H9 (cell line): Measurements from ENCODE around the gene LAMB4. TPM values are rescaled to one million over a fixed set of nuclear protein-coding genes. Genes with fewer than 3 reads are reported as not detected.

Experiments used
- DNase-seq: peaks from one replicate; pipeline ENCODE4 v3.0.0-alpha.2; 2017
- H2AFZ ChIP-seq: one replicate; pipeline ENCODE4 v1.6.1; 2013; ENCODE audit warnings: mild to moderate bottlenecking, low read length, control low read depth, moderate library complexity
- H2AK5ac ChIP-seq: 2 replicates; pipeline ENCODE4 v1.6.1; 2013; ENCODE audit warnings: low read length, control low read depth, mixed read lengths; ENCODE audit not compliant: insufficient read length
- H2BK120ac ChIP-seq: one replicate; pipeline ENCODE4 v1.6.1; 2013; ENCODE audit warnings: low read depth, mild to moderate bottlenecking, low read length, control low read depth, inconsistent platforms; ENCODE audit not compliant: poor library complexity, severe bottlenecking
- H2BK12ac ChIP-seq: 2 replicates; pipeline ENCODE4 v1.6.1; 2013; ENCODE audit warnings: low read length, control low read depth, mixed read lengths, low read depth; ENCODE audit not compliant: insufficient read length
- H2BK15ac ChIP-seq: 2 replicates; pipeline ENCODE4 v1.6.1; 2013; ENCODE audit warnings: low read depth, low read length, control low read depth
- H2BK20ac ChIP-seq: one replicate; pipeline ENCODE4 v1.6.1; 2013; ENCODE audit warnings: low read depth, mild to moderate bottlenecking, low read length, control low read depth, inconsistent platforms; ENCODE audit not compliant: poor library complexity, severe bottlenecking
- H2BK5ac ChIP-seq: 2 replicates; pipeline ENCODE4 v1.6.1; 2013; ENCODE audit warnings: low read length, control low read depth, mixed read lengths; ENCODE audit not compliant: insufficient read length
- H3K14ac ChIP-seq: 2 replicates; pipeline ENCODE4 v1.6.1; 2013; ENCODE audit warnings: low read length, control low read depth; ENCODE audit not compliant: insufficient read depth
- H3K18ac ChIP-seq: 2 replicates; pipeline ENCODE4 v1.6.1; 2013; ENCODE audit warnings: low read depth, mild to moderate bottlenecking, mixed read lengths, low read length, control low read depth; ENCODE audit not compliant: insufficient read length
- H3K23ac ChIP-seq: 2 replicates; pipeline ENCODE4 v1.6.1; 2013; ENCODE audit warnings: low read length, control low read depth, mixed read lengths, low read depth; ENCODE audit not compliant: insufficient read length
- H3K23me2 ChIP-seq: 2 replicates; pipeline ENCODE4 v1.6.1; 2013; ENCODE audit warnings: low read depth, mild to moderate bottlenecking, mixed read lengths, low read length, control low read depth; ENCODE audit not compliant: insufficient read length, poor library complexity, severe bottlenecking
- H3K27ac ChIP-seq: 2 replicates; pipeline ENCODE4 v1.5.1; 2013; ENCODE audit warnings: low read length, control low read depth, mixed read lengths, low read depth; ENCODE audit not compliant: insufficient read length
- H3K27me3 ChIP-seq: 2 replicates; pipeline ENCODE4 v1.6.1; 2013; ENCODE audit warnings: low read length, control low read depth, inconsistent platforms; ENCODE audit not compliant: insufficient read depth
- H3K4ac ChIP-seq: 2 replicates; pipeline ENCODE4 v1.6.1; 2013; ENCODE audit warnings: low read depth, mild to moderate bottlenecking, control low read depth, inconsistent platforms, low read length, moderate library complexity
- H3K4me1 ChIP-seq: 2 replicates; pipeline ENCODE4 v1.6.1; 2013; ENCODE audit warnings: low read length, control low read depth, inconsistent platforms; ENCODE audit not compliant: insufficient read depth
- H3K4me2 ChIP-seq: 2 replicates; pipeline ENCODE4 v1.6.1; 2013; ENCODE audit warnings: low read length, control low read depth, mixed read lengths; ENCODE audit not compliant: insufficient read length, insufficient read depth
- H3K56ac ChIP-seq: 2 replicates; pipeline ENCODE4 v1.6.1; 2013; ENCODE audit warnings: low read depth, mild to moderate bottlenecking, mixed read lengths, low read length, control low read depth; ENCODE audit not compliant: insufficient read length
- H3K79me1 ChIP-seq: 2 replicates; pipeline ENCODE4 v1.6.1; 2013; ENCODE audit warnings: low read depth, mild to moderate bottlenecking, moderate library complexity, low read length, control low read depth, inconsistent platforms; ENCODE audit not compliant: insufficient read depth, poor library complexity, severe bottlenecking
- H3K79me2 ChIP-seq: 2 replicates; pipeline ENCODE4 v1.6.1; 2013; ENCODE audit warnings: low read length, control low read depth, inconsistent platforms; ENCODE audit not compliant: insufficient read depth
- H3K9ac ChIP-seq: 2 replicates; pipeline ENCODE4 v1.6.1; 2013; ENCODE audit warnings: low read length, control low read depth, mixed read lengths; ENCODE audit not compliant: insufficient read length; ENCODE audit errors: extremely low read depth
- H3K9me3 ChIP-seq: one replicate; pipeline ENCODE4 v1.6.1; 2013; ENCODE audit warnings: low read depth, low read length, inconsistent platforms; ENCODE audit not compliant: control insufficient read depth
- H3T11ph ChIP-seq: one replicate; pipeline ENCODE4 v1.6.1; 2013; ENCODE audit warnings: mild to moderate bottlenecking, low read length, control low read depth, inconsistent platforms
- H4K20me1 ChIP-seq: one replicate; pipeline ENCODE4 v1.6.1; 2013; ENCODE audit not compliant: control insufficient read depth, insufficient read length, insufficient read depth
- H4K5ac ChIP-seq: 2 replicates; pipeline ENCODE4 v1.6.1; 2013; ENCODE audit warnings: low read depth, mild to moderate bottlenecking, mixed read lengths, low read length, control low read depth; ENCODE audit not compliant: insufficient read length
- H4K8ac ChIP-seq: replicated peaks from 2 replicates; pipeline ENCODE4 v1.6.1; 2013; ENCODE audit warnings: low read length, control low read depth, mixed read lengths, low read depth; ENCODE audit not compliant: insufficient read length
- H4K91ac ChIP-seq: 2 replicates; pipeline ENCODE4 v1.6.1; 2013; ENCODE audit warnings: low read depth, mild to moderate bottlenecking, moderate library complexity, mixed read lengths, low read length, control low read depth; ENCODE audit not compliant: insufficient read length
- H3K27ac Mint-ChIP-seq, 3 experiments: 2 replicates in 2 of 3; 3 replicates in 1 of 3; pipeline ENCODE4 v1.8.0; 2020 to 2021; ENCODE audit warnings: mixed read lengths in 3 of 3, mild to moderate bottlenecking in 1 of 3, moderate library complexity in 1 of 3
- H3K27me3 Mint-ChIP-seq: 2 replicates; pipeline ENCODE4 v1.8.0; 2021; ENCODE audit warnings: low read depth, mild to moderate bottlenecking, moderate library complexity, mixed read lengths
- H3K36me3 Mint-ChIP-seq, 3 experiments: 2 replicates in 2 of 3; 3 replicates in 1 of 3; pipeline ENCODE4 v1.8.0; 2020 to 2021; ENCODE audit warnings: low read depth in 3 of 3, mixed read lengths in 3 of 3; ENCODE audit not compliant: insufficient read depth in 1 of 3
- H3K4me1 Mint-ChIP-seq, 2 experiments: 2 replicates each; pipeline ENCODE4 v1.8.0; 2020; ENCODE audit warnings: mixed read lengths in 2 of 2
- H3K4me3 Mint-ChIP-seq, 2 experiments: 2 replicates in 1 of 2; 3 replicates in 1 of 2; pipeline ENCODE4 v1.8.0; 2020 to 2021; ENCODE audit warnings: mild to moderate bottlenecking in 2 of 2, mixed read lengths in 2 of 2, moderate library complexity in 1 of 2
- H3K9me3 Mint-ChIP-seq, 2 experiments: 2 replicates in 1 of 2; 3 replicates in 1 of 2; pipeline ENCODE4 v1.8.0; 2020; ENCODE audit warnings: mild to moderate bottlenecking in 2 of 2, mixed read lengths in 2 of 2, moderate library complexity in 1 of 2
- total RNA-seq: library from RNA; stranded (reverse); gene quantifications from 2 replicates; pipeline ENCODE4 v1.2.1, GENCODE V29; 2021
- TF ChIP-seq, protein P1 (sequence below): fragments of 200-600 bp; sonication (generic); conservative IDR thresholded peaks from 3 replicates; pipeline ENCODE4 v1.8.0; 2021; ENCODE audit warnings: antibody characterized with exemption, mild to moderate bottlenecking

LAMB4 gene
- total RNA-seq, 1 experiment from 2014 or later = not detected

DNA sequence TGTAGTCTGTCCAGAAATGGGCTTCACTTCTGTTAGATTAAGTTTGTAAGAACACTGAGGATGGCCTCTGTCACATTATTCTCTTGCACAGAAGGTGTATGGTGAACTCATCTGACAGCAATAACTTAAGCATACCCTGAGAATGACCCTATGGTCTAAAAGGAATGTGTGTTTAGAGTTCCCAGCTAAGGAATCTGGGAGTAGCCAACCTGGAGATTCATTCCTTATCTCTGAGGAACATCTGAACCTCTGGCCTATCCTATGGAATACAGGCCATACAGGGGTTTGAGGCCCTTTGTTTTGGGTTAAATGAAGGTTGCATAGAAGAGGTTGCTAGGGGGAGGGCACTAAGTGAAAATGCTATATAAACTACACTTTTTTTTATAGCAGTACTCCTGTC, 41.4 kb downstream of the LAMB4 start:
- no peak overlapping the region for H3K9ac ChIP-seq
- no peak overlapping the region for H2BK20ac ChIP-seq
- no peaks in the 10 kb centered on the region for H3K79me2 ChIP-seq
- H2BK15ac ChIP-seq = no peak overlapping the region
- H2BK120ac ChIP-seq = no peak overlapping the region
- no peak overlapping the region for H3K4ac ChIP-seq
- DNase-seq = no peak
- no peak overlapping the region for H3K18ac ChIP-seq
- no peak overlapping the region for H4K5ac ChIP-seq
- H3K23me2 ChIP-seq = no peaks in the 10 kb centered on the region
- no peaks in the 10 kb centered on the region for H3K79me1 ChIP-seq
- no peaks in the 10 kb centered on the region for H3K4me1 Mint-ChIP-seq
- H3K4me1 ChIP-seq = no peaks in the 10 kb centered on the region
- no peaks in the 10 kb centered on the region for H3K9me3 Mint-ChIP-seq
- no peak overlapping the region for H2BK12ac ChIP-seq
- H3K27ac Mint-ChIP-seq = no peak overlapping the region
- no peak overlapping the region for H2AK5ac ChIP-seq
- no peak overlapping the region for H3K27ac ChIP-seq
- H3K27me3 Mint-ChIP-seq = no peaks in the 10 kb centered on the region
- H2AFZ ChIP-seq = no peak overlapping the region
- H2BK5ac ChIP-seq = no peak overlapping the region
- no peaks in the 10 kb centered on the region for H3K36me3 Mint-ChIP-seq
- H3K14ac ChIP-seq = no peak overlapping the region
- H3K4me3 Mint-ChIP-seq = no peak overlapping the region
- TF ChIP-seq, protein P1, sequence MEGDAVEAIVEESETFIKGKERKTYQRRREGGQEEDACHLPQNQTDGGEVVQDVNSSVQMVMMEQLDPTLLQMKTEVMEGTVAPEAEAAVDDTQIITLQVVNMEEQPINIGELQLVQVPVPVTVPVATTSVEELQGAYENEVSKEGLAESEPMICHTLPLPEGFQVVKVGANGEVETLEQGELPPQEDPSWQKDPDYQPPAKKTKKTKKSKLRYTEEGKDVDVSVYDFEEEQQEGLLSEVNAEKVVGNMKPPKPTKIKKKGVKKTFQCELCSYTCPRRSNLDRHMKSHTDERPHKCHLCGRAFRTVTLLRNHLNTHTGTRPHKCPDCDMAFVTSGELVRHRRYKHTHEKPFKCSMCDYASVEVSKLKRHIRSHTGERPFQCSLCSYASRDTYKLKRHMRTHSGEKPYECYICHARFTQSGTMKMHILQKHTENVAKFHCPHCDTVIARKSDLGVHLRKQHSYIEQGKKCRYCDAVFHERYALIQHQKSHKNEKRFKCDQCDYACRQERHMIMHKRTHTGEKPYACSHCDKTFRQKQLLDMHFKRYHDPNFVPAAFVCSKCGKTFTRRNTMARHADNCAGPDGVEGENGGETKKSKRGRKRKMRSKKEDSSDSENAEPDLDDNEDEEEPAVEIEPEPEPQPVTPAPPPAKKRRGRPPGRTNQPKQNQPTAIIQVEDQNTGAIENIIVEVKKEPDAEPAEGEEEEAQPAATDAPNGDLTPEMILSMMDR = no peak
- H3K9me3 ChIP-seq = no peaks in the 10 kb centered on the region
- H3K23ac ChIP-seq = no peak overlapping the region
- H3K27me3 ChIP-seq = no peaks in the 10 kb centered on the region
- no peaks in the 10 kb centered on the region for H4K20me1 ChIP-seq
- no peak overlapping the region for H3K4me2 ChIP-seq
- no peak overlapping the region for H4K91ac ChIP-seq
- no peak overlapping the region for H3K56ac ChIP-seq
- no peak overlapping the region for H4K8ac ChIP-seq
- no peak overlapping the region for H3T11ph ChIP-seq
